HepG2 (cell line): ENCODE measurements around the gene ZFP3. TPM values are rescaled to one million over a fixed set of nuclear protein-coding genes. Genes with fewer than 3 reads are reported as not detected.
A peak's percentile ranks its signal among the peaks of the same experiment; 100 is the strongest.

Source experiments
- CC2D1A ChIP-seq: sonication (generic); formaldehyde crosslinking; IDR thresholded peaks from 2 replicates; pipeline ENCODE4 v1.8.1; 2023; ENCODE audit warnings: mild to moderate bottlenecking, missing genetic modification reagents
- DMAP1 ChIP-seq: IDR thresholded peaks from 2 replicates; pipeline ENCODE4 v1.6.1; 2016
- FOXK1 ChIP-seq: sonication (generic); formaldehyde crosslinking; IDR thresholded peaks from 2 replicates; pipeline ENCODE4 v1.4.0; 2020; ENCODE audit warnings: low read depth, missing genetic modification reagents, borderline replicate concordance
- GLI4 ChIP-seq: sonication (generic); formaldehyde crosslinking; IDR thresholded peaks from 2 replicates; pipeline ENCODE4 v1.5.1; 2020; ENCODE audit warnings: missing genetic modification reagents, mild to moderate bottlenecking, moderate library complexity, borderline replicate concordance
- HIVEP1 ChIP-seq: sonication (generic); formaldehyde crosslinking; IDR thresholded peaks from 2 replicates; pipeline ENCODE4 v1.4.0; 2020; ENCODE audit warnings: mild to moderate bottlenecking, missing genetic modification reagents
- MYNN ChIP-seq: sonication (generic); formaldehyde crosslinking; IDR thresholded peaks from 2 replicates; pipeline ENCODE4 v1.4.0; 2020; ENCODE audit warnings: mild to moderate bottlenecking, low read depth, missing genetic modification reagents
- NCOA1 ChIP-seq: sonication (generic); formaldehyde crosslinking; IDR thresholded peaks from 2 replicates; pipeline ENCODE4 v1.9.0; 2021; ENCODE audit warnings: missing genetic modification reagents
- NCOR1 ChIP-seq: fragments of 200-600 bp; sonication (generic); IDR thresholded peaks from 2 replicates; pipeline ENCODE4 v1.7.0; 2017; ENCODE audit warnings: antibody characterized with exemption, low read length, borderline replicate concordance
- NFKBIZ ChIP-seq: IDR thresholded peaks from 2 replicates; pipeline ENCODE4 v1.6.1; 2018; ENCODE audit warnings: missing genetic modification reagents, missing compliant biosample characterization
- ONECUT2 ChIP-seq: sonication (generic); formaldehyde crosslinking; IDR thresholded peaks from 2 replicates; pipeline ENCODE4 v1.4.0; 2020; ENCODE audit warnings: missing genetic modification reagents
- STAG1 ChIP-seq: sonication (generic); formaldehyde crosslinking; IDR thresholded peaks from 2 replicates; pipeline ENCODE4 v1.4.0; 2020; ENCODE audit warnings: missing genetic modification reagents
- TAF1 ChIP-seq: sonication (generic); formaldehyde crosslinking; IDR thresholded peaks from 2 replicates; pipeline ENCODE4 v1.4.0; 2020; ENCODE audit warnings: missing genetic modification reagents
- XRCC5 ChIP-seq: fragments of 200-400 bp; formaldehyde crosslinking; optimal IDR thresholded peaks from 2 replicates; pipeline ENCODE3; 2017; ENCODE audit warnings: mild to moderate bottlenecking, low read length
- ZC3H13 ChIP-seq: sonication (generic); formaldehyde crosslinking; IDR thresholded peaks from 2 replicates; pipeline ENCODE4 v1.8.1; 2023; ENCODE audit warnings: mild to moderate bottlenecking, missing genetic modification reagents, moderate library complexity
- ZNF121 ChIP-seq: sonication (generic); formaldehyde crosslinking; IDR thresholded peaks from 2 replicates; pipeline ENCODE4 v1.5.0; 2020; ENCODE audit warnings: mild to moderate bottlenecking, missing genetic modification reagents
- ZNF138 ChIP-seq: sonication (generic); formaldehyde crosslinking; IDR thresholded peaks from 2 replicates; pipeline ENCODE4 v1.5.0; 2020; ENCODE audit warnings: mild to moderate bottlenecking, low read depth, missing genetic modification reagents
- ZNF3 ChIP-seq: IDR thresholded peaks from 2 replicates; pipeline ENCODE4 v1.7.0; 2017; ENCODE audit warnings: inconsistent platforms
- ZNF572 ChIP-seq: sonication (generic); formaldehyde crosslinking; IDR thresholded peaks from 2 replicates; pipeline ENCODE4 v1.5.1; 2020; ENCODE audit warnings: mild to moderate bottlenecking, missing genetic modification reagents
- ZNF709 ChIP-seq: sonication (generic); formaldehyde crosslinking; IDR thresholded peaks from 2 replicates; pipeline ENCODE4 v1.5.0; 2020; ENCODE audit warnings: mild to moderate bottlenecking, missing genetic modification reagents
- ZNF850 ChIP-seq: sonication (generic); formaldehyde crosslinking; conservative IDR thresholded peaks from 2 replicates; pipeline ENCODE4 v1.9.0; 2021; ENCODE audit warnings: mild to moderate bottlenecking, missing genetic modification reagents
- polyA plus RNA-seq, 8 experiments: library from polyadenylated mRNA; depleted of rRNA in 3 of 8; stranded (reverse) in 7 of 8; unstranded in 1 of 8; fragments of >200 nt; fragmentation: Illumina TruSeq in 4 of 8; extraction: Trizol in 4 of 8; gene quantifications; 2 replicates each; pipeline versions ENCODE4 v1.2.1 to v1.2.3, GENCODE V29; 2011 to 2016; ENCODE audit warnings: low read depth in 4 of 8, missing spikeins in 1 of 8, mixed read lengths in 1 of 8; ENCODE audit not compliant: insufficient read depth in 1 of 8
- total RNA-seq, 5 experiments: library from RNA; depleted of rRNA; stranded (reverse); fragments of >200 nt; fragmentation: Illumina TruSeq; extraction: Trizol; gene quantifications; 2 replicates each; pipeline ENCODE4 v1.2.3, GENCODE V29; 2016; ENCODE audit warnings: low read depth in 1 of 5
- TF ChIP-seq, protein P1 (sequence below): sonication (generic); formaldehyde crosslinking; IDR thresholded peaks from 2 replicates; pipeline ENCODE4 v1.5.0; 2020; ENCODE audit warnings: missing genetic modification reagents
- TF ChIP-seq, protein P2 (sequence below): sonication (generic); formaldehyde crosslinking; IDR thresholded peaks from 2 replicates; pipeline ENCODE4 v1.5.0; 2020; ENCODE audit warnings: missing genetic modification reagents
- TF ChIP-seq, protein P3 (sequence below): sonication (generic); formaldehyde crosslinking; IDR thresholded peaks from 2 replicates; pipeline ENCODE4 v1.4.0; 2020; ENCODE audit warnings: low read depth, mild to moderate bottlenecking, missing genetic modification reagents
- TF ChIP-seq, protein P4 (sequence below): sonication (generic); formaldehyde crosslinking; IDR thresholded peaks from 2 replicates; pipeline ENCODE4 v1.8.1; 2023; ENCODE audit warnings: missing genetic modification reagents, inconsistent platforms, borderline replicate concordance
- TF ChIP-seq, protein P5 (sequence below): sonication (generic); formaldehyde crosslinking; IDR thresholded peaks from 2 replicates; pipeline ENCODE4 v1.5.0; 2020; ENCODE audit warnings: missing genetic modification reagents

Gene ZFP3
- total and polyA plus RNA-seq, 2 of the 13 experiments (the other 11 are each of a cell fraction or from before 2014, with no cell fraction given), result not detected

DNA sequence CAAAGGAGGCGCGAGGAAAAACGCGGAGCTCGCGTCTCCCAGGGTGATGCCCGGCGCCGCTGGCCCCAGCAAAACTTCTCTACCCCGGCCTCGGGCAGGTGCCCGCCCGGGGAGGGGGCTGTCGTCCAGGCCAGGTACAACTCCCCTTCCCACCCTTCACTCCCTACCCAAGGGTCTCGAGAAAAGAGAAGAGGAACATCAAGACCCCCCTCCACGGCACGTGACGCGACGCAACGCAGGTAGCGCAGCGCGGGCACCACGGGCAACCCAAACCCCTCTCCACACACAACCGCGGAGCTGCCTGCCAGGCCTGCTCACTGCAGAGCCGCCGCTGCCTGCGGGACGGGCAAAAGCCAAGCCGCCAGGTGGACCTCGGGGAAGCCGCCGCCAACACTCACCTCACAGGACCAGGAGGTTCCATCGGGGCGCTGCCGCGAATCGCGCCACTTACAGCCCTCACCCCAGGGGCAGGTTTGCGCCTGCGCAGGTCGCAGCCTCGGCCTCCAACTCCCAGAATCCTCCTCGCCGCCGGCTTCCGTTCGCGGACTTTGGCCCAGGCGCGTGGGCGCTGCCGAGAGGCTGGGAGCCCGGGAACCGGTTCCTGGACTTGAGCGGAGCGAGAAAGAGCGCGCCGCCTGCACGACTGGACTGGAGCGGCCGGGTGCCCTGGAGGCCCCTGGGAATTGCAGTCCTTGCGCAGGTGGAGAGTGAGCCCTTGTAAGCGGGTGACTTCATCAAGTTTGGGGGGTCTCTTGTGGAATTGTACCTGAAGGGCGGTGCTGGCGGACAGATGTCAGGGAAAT lies 33.3 kb downstream of the ZFP3 start, which contains the start of gene ZNF232 (continued):
- TF ChIP-seq NCOR1 (peak; percentile 52; the same call in 1 of the 2 replicates), NCOA1 (CRISPR knock-in tag) (no peak), NFKBIZ (CRISPR knock-in tag) (0 out of 2 replicates have a peak, but pooled peaks have one; percentile 23), XRCC5 (peak; percentile 67), STAG1 (CRISPR knock-in tag) (no peak), CC2D1A (peak; percentile 91; the same call in 1 of the 2 replicates), FOXK1 (CRISPR knock-in tag) (peak; percentile 47; the same call in 1 of the 2 replicates), ZNF121 (CRISPR knock-in tag) (no peak), MYNN (0 out of 2 replicates have a peak, but pooled peaks have one; percentile 30), ZC3H13 (CRISPR knock-in tag) (no peak), GLI4 (CRISPR knock-in tag) (no peak), ZNF709 (CRISPR knock-in tag) (no peak), ZNF572 (CRISPR knock-in tag) (0 out of 2 replicates have a peak, but pooled peaks have one; percentile 23), ONECUT2 (CRISPR knock-in tag) (no peak), ZNF138 (CRISPR knock-in tag) (peak; percentile 79; the same call in 1 of the 2 replicates), ZNF850 (CRISPR knock-in tag) (no peak), HIVEP1 (CRISPR knock-in tag) (peak; percentile 42; the same call in 1 of the 2 replicates), DMAP1 (CRISPR knock-in tag) (peak; percentile 92), TAF1 (peak; percentile 89), ZNF3 (no peak)
- TF ChIP-seq, protein P1, sequence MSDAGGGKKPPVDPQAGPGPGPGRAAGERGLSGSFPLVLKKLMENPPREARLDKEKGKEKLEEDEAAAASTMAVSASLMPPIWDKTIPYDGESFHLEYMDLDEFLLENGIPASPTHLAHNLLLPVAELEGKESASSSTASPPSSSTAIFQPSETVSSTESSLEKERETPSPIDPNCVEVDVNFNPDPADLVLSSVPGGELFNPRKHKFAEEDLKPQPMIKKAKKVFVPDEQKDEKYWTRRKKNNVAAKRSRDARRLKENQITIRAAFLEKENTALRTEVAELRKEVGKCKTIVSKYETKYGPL (CRISPR knock-in tag), result peak; percentile 49; the same call in 1 of the 2 replicates
- TF ChIP-seq, protein P2, sequence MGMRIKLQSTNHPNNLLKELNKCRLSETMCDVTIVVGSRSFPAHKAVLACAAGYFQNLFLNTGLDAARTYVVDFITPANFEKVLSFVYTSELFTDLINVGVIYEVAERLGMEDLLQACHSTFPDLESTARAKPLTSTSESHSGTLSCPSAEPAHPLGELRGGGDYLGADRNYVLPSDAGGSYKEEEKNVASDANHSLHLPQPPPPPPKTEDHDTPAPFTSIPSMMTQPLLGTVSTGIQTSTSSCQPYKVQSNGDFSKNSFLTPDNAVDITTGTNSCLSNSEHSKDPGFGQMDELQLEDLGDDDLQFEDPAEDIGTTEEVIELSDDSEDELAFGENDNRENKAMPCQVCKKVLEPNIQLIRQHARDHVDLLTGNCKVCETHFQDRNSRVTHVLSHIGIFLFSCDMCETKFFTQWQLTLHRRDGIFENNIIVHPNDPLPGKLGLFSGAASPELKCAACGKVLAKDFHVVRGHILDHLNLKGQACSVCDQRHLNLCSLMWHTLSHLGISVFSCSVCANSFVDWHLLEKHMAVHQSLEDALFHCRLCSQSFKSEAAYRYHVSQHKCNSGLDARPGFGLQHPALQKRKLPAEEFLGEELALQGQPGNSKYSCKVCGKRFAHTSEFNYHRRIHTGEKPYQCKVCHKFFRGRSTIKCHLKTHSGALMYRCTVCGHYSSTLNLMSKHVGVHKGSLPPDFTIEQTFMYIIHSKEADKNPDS (CRISPR knock-in tag), result no peak
- TF ChIP-seq, protein P3, sequence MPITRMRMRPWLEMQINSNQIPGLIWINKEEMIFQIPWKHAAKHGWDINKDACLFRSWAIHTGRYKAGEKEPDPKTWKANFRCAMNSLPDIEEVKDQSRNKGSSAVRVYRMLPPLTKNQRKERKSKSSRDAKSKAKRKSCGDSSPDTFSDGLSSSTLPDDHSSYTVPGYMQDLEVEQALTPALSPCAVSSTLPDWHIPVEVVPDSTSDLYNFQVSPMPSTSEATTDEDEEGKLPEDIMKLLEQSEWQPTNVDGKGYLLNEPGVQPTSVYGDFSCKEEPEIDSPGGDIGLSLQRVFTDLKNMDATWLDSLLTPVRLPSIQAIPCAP (CRISPR knock-in tag), result no peak
- TF ChIP-seq, protein P4, sequence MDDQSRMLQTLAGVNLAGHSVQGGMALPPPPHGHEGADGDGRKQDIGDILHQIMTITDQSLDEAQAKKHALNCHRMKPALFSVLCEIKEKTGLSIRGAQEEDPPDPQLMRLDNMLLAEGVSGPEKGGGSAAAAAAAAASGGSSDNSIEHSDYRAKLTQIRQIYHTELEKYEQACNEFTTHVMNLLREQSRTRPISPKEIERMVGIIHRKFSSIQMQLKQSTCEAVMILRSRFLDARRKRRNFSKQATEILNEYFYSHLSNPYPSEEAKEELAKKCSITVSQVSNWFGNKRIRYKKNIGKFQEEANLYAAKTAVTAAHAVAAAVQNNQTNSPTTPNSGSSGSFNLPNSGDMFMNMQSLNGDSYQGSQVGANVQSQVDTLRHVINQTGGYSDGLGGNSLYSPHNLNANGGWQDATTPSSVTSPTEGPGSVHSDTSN (CRISPR knock-in tag), result 0 out of 2 replicates have a peak, but pooled peaks have one; percentile 22
- TF ChIP-seq, protein P5, sequence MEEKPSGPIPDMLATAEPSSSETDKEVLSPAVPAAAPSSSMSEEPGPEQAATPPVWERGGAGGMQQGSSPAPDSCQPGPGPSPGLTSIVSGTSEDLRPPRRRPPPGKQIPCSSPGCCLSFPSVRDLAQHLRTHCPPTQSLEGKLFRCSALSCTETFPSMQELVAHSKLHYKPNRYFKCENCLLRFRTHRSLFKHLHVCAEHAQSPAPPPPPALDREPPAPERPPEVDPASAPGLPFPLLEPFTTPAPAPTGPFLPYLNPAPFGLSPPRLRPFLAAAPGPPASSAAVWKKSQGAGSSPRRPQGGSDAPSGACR, result no peak
